IMR-90 (cell line): ENCODE measurements around the gene TMEM30A. TPM values are rescaled to one million over a fixed set of nuclear protein-coding genes. Genes with fewer than 3 reads are reported as not detected.

Experiments
- ATAC-seq: fragments of 200-7000 bp; cut with Tn5 transposase; 2 replicates; pipeline ENCODE4 v1.9.1; 2020; ENCODE audit warnings: low read depth, mild to moderate bottlenecking, moderate library complexity
- BruUV-seq: library from RNA; stranded (reverse); fragments of 400-500 nt; replicated peaks from 2 replicates; lab custom pipeline; 2021; lab: Mats Ljungman, UMichigan
- CTCF ChIA-PET: fragments of 300-600 bp; formaldehyde crosslinking; extraction: SDS; loops from one replicate; lab custom pipeline; 2021; ENCODE audit warnings: antibody characterized with exemption; lab: Yijun Ruan, JAX
- POLR2A ChIA-PET: fragments of 300-600 bp; sonication (Branson Sonifier 250); formaldehyde crosslinking; loops from one replicate; lab custom pipeline; 2022; ENCODE audit warnings: antibody characterized with exemption; ENCODE audit not compliant: unreplicated experiment; lab: Charles Lee
- DNase-seq: peaks from one replicate; pipeline ENCODE4 v3.0.0; 2013
- H2AFZ ChIP-seq: replicated peaks from 2 replicates; pipeline ENCODE3; 2013; ENCODE audit warnings: low read length, mild to moderate bottlenecking; ENCODE audit not compliant: poor library complexity
- H2AK5ac ChIP-seq: 2 replicates; pipeline ENCODE4 v1.6.1; 2013; ENCODE audit warnings: low read depth, low read length, inconsistent platforms
- H2AK9ac ChIP-seq: replicated peaks from 2 replicates; pipeline ENCODE3; 2013; ENCODE audit warnings: mild to moderate bottlenecking, low read depth, low read length, moderate library complexity; ENCODE audit not compliant: poor library complexity
- H2BK120ac ChIP-seq: 2 replicates; pipeline ENCODE4 v1.6.1; 2013; ENCODE audit warnings: low read depth, low read length, inconsistent platforms
- H2BK15ac ChIP-seq: 3 replicates; pipeline ENCODE4 v1.6.1; 2013; ENCODE audit warnings: low read depth, low read length, inconsistent platforms
- H2BK20ac ChIP-seq: 2 replicates; pipeline ENCODE4 v1.6.1; 2013; ENCODE audit warnings: low read depth, mild to moderate bottlenecking, inconsistent platforms, low read length, moderate library complexity
- H2BK5ac ChIP-seq: 2 replicates; pipeline ENCODE4 v1.6.1; 2013; ENCODE audit warnings: mild to moderate bottlenecking, low read depth, low read length, inconsistent platforms; ENCODE audit not compliant: poor library complexity, severe bottlenecking
- H3K14ac ChIP-seq: replicated peaks from 2 replicates; pipeline ENCODE4 v1.6.1; 2013; ENCODE audit warnings: low read depth, low read length, inconsistent platforms
- H3K18ac ChIP-seq: 2 replicates; pipeline ENCODE4 v1.6.1; 2013; ENCODE audit warnings: low read depth, low read length, control low read depth
- H3K23ac ChIP-seq: 2 replicates; pipeline ENCODE4 v1.6.1; 2013; ENCODE audit warnings: low read depth, low read length, inconsistent platforms
- H3K27ac ChIP-seq: 2 replicates; pipeline ENCODE4 v1.5.1; 2013; ENCODE audit warnings: mild to moderate bottlenecking, control low read depth, low read length; ENCODE audit not compliant: insufficient read depth
- H3K27me3 ChIP-seq: 2 replicates; pipeline ENCODE4 v1.6.1; 2013; ENCODE audit warnings: low read length; ENCODE audit not compliant: control insufficient read depth, insufficient read depth
- H3K36me3 ChIP-seq: 2 replicates; pipeline ENCODE4 v1.6.1; 2013; ENCODE audit warnings: low read length, mixed read lengths; ENCODE audit not compliant: control insufficient read depth, insufficient read depth
- H3K4ac ChIP-seq: 2 replicates; pipeline ENCODE4 v1.6.1; 2013; ENCODE audit warnings: low read depth, low read length, inconsistent platforms
- H3K4me1 ChIP-seq: 2 replicates; pipeline ENCODE4 v1.6.1; 2013; ENCODE audit warnings: low read length, mixed read lengths; ENCODE audit not compliant: control insufficient read depth, insufficient read depth
- H3K4me2 ChIP-seq: 2 replicates; pipeline ENCODE4 v1.6.1; 2013; ENCODE audit warnings: low read depth, mild to moderate bottlenecking, control low read depth, low read length, moderate library complexity
- H3K4me3 ChIP-seq: 2 replicates; pipeline ENCODE4 v1.5.1; 2013; ENCODE audit warnings: low read depth, mild to moderate bottlenecking, control low read depth, low read length, moderate library complexity; ENCODE audit not compliant: insufficient read depth
- H3K56ac ChIP-seq: 2 replicates; pipeline ENCODE4 v1.6.1; 2013; ENCODE audit warnings: low read length, inconsistent platforms; ENCODE audit not compliant: insufficient read depth; ENCODE audit errors: extremely low read depth
- H3K79me1 ChIP-seq, 2 experiments: 2 replicates each; pipeline ENCODE4 v1.6.1; 2013; ENCODE audit warnings: low read length in 2 of 2, inconsistent platforms in 1 of 2, low read depth in 1 of 2
- H3K9ac ChIP-seq: 2 replicates; pipeline ENCODE4 v1.6.1; 2013; ENCODE audit warnings: low read depth, low read length, control low read depth
- H3K9me1 ChIP-seq: 2 replicates; pipeline ENCODE4 v1.6.1; 2013; ENCODE audit warnings: low read length, inconsistent platforms; ENCODE audit not compliant: insufficient read depth
- H3K9me3 ChIP-seq: 2 replicates; pipeline ENCODE4 v1.6.1; 2013; ENCODE audit warnings: low read length; ENCODE audit not compliant: control insufficient read depth, insufficient read depth
- H4K20me1 ChIP-seq: 2 replicates; pipeline ENCODE4 v1.6.1; 2013; ENCODE audit warnings: low read length, inconsistent platforms; ENCODE audit not compliant: insufficient read depth
- H4K5ac ChIP-seq: 2 replicates; pipeline ENCODE4 v1.6.1; 2013; ENCODE audit warnings: mild to moderate bottlenecking, low read depth, low read length, control low read depth
- H4K8ac ChIP-seq, 2 experiments: 2 replicates each; pipeline ENCODE4 v1.6.1; 2013; ENCODE audit warnings: low read depth in 2 of 2, low read length in 2 of 2, control low read depth in 1 of 2, inconsistent platforms in 1 of 2
- H4K91ac ChIP-seq: 2 replicates; pipeline ENCODE4 v1.6.1; 2013; ENCODE audit warnings: low read depth, low read length, inconsistent platforms; ENCODE audit not compliant: insufficient read depth
- CEBPB ChIP-seq: IDR thresholded peaks from 2 replicates; pipeline ENCODE4 v1.6.1; 2012; ENCODE audit warnings: low read depth, low read length, improper control_type of control experiment
- WGBS, 2 experiments: methylation state at CpG; one replicate each; pipeline versions ENCODE4 v1.1.5 to v1.1.7; 2013; ENCODE audit warnings: missing lambda C conversion rate in 2 of 2; ENCODE audit not compliant: insufficient read length in 1 of 2; ENCODE audit errors: extremely low coverage in 2 of 2; 5-methylcytosine and 5-hydroxymethylcytosine counted together
- dilution Hi-C: fragments of 300-500 bp; cut with HindIII; formaldehyde crosslinking; loops from one replicate; pipeline ENCODE4 v1.14.3; 2018; ENCODE audit warnings: low sequenced_read_pairs; ENCODE audit not compliant: unreplicated experiment
- in situ Hi-C: fragments of 300-500 bp; cut with MboI; formaldehyde crosslinking; loops from 3 replicates; pipeline ENCODE4 v1.14.3; 2019; ENCODE audit warnings: low sequenced_read_pairs, inconsistent platforms, mixed read lengths
- intact Hi-C: fragments of 100-400 bp; cut with micrococcal nuclease; formaldehyde crosslinking; loops from 2 replicates; pipeline ENCODE4 v1.10.0; 2022
- polyA plus RNA-seq, 3 experiments: library from polyadenylated mRNA; depleted of rRNA; stranded (reverse); fragments of >200 nt; gene quantifications; 2 replicates each; pipeline ENCODE4 v1.2.3, GENCODE V29; 2012; ENCODE audit warnings: low replicate concordance in 1 of 3
- total RNA-seq: library from RNA; depleted of rRNA; stranded (reverse); fragments of >200 nt; gene quantifications from 2 replicates; pipeline ENCODE4 v1.2.3, GENCODE V29; 2012
- TF ChIP-seq, protein P1 (sequence below): fragments of 150-350 bp; IDR thresholded peaks from 2 replicates; pipeline ENCODE4 v1.6.1; 2017; ENCODE audit warnings: mild to moderate bottlenecking, antibody characterized with exemption, low read length, low read depth

Gene TMEM30A
- total and polyA plus RNA-seq, 2 of the 4 experiments (the other 2 are of a cell fraction), result 48.5 to 111 TPM

DNA sequence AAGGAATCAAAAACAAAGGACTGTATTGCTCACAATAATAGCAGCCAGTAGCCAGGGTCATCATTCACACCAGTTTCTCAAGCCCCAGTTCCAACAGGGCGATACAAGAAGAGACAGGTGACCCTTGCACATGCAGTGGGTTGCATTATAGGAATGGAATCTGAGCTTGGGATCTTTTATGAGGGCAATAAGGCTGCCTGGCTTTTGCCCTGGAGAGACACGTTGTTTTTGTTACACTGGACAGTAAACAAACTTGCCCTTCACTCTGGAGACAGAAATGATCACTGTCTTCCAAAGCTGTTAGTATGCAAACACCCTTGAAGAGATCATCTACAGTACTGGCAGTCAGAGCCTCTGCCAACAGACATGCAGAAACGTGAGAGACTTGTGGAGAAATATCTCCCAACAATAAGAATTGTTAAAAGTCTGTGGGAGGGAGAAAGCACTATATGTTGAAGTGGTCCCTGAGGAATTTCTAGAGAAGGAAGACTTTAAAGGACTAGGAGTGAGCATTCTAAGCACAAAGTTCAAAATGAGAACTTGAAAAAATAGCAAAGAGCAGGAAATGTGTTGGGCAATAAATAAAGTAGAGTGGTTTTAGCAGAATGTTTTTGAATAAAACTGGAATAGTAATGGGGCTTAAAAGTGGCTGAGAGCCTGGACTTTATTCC, 72.5 kb downstream of the TMEM30A start:
- ATAC-seq, result no peak
- WGBS, 2 experiments, result no CpG with 5 or more reads among the region's 3 CpGs
- no peaks in the 10 kb centered on the region for H3K9me3 ChIP-seq
- H4K91ac ChIP-seq, result no peak overlapping the region
- H2AK9ac ChIP-seq, result no peak overlapping the region
- no peak overlapping the region for H2AK5ac ChIP-seq
- BruUV-seq, result no TSS peak
- 0 out of 2 replicates have a peak overlapping the region, but pooled peaks have one; percentile 9 for H3K4ac ChIP-seq
- no peaks in the 10 kb centered on the region for H3K9me1 ChIP-seq
- no peak overlapping the region for H2BK120ac ChIP-seq
- H3K4me3 ChIP-seq, result no peak overlapping the region
- H3K9ac ChIP-seq, result no peak overlapping the region
- no peak overlapping the region for H3K23ac ChIP-seq
- no peak overlapping the region; the same call in 1 of the 2 replicates for H3K14ac ChIP-seq
- H4K20me1 ChIP-seq, result no peaks in the 10 kb centered on the region
- no peak overlapping the region for H3K18ac ChIP-seq
- in situ Hi-C loops (loop anchor here (5.0 to 10.0 kb wide), 4 partner anchors 1125 to 1537 kb away; no protein-coding TSS in a partner anchor), intact Hi-C loops (loop anchor here (1.0 kb wide), 3 partner anchors 18 to 1537 kb away; no protein-coding TSS in a partner anchor), dilution Hi-C loops (no loop called here)
- H2BK5ac ChIP-seq, result no peak overlapping the region
- H2AFZ ChIP-seq, result no peak overlapping the region
- ChIA-PET CTCF (interaction anchor here (0.5 to 0.8 kb wide), 3 partner anchors 23 to 658 kb away, joined by 3 to 4 read pairs (median 3); no protein-coding TSS in a partner anchor), POLR2A (no interaction called here)
- no peak overlapping the region for H3K4me2 ChIP-seq
- no peak overlapping the region for H3K27ac ChIP-seq
- DNase-seq, result no peak
- no peak overlapping the region for H3K56ac ChIP-seq
- no peaks in the 10 kb centered on the region for H3K27me3 ChIP-seq
- H2BK15ac ChIP-seq, result no peak overlapping the region
- no peaks in the 10 kb centered on the region for H3K36me3 ChIP-seq
- 0 out of 2 replicates have a peak, but pooled peaks have one; percentile 5 for TF ChIP-seq CEBPB
- TF ChIP-seq, protein P1, sequence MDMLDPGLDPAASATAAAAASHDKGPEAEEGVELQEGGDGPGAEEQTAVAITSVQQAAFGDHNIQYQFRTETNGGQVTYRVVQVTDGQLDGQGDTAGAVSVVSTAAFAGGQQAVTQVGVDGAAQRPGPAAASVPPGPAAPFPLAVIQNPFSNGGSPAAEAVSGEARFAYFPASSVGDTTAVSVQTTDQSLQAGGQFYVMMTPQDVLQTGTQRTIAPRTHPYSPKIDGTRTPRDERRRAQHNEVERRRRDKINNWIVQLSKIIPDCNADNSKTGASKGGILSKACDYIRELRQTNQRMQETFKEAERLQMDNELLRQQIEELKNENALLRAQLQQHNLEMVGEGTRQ, result no peak
- H3K4me1 ChIP-seq, result peaks cover 14% of the 10 kb centered on the region
- H4K5ac ChIP-seq, result no peak overlapping the region
- H2BK20ac ChIP-seq, result no peak overlapping the region
- no peak overlapping the region for H4K8ac ChIP-seq
- peaks cover 0 to 15% of the 10 kb centered on the region in 2 experiments; a peak in 2 of 4 replicates for H3K79me1 ChIP-seq
